Keratinocyte (primary cell): Measurements from ENCODE around the gene GJA5. TPM values are rescaled to one million over a fixed set of nuclear protein-coding genes. Genes with fewer than 3 reads are reported as not detected.
"Not testable (repeated sequence)": the region's sequence is repeated elsewhere in the genome, so short reads cannot be mapped to it uniquely, and the experiment has no call there.

Experiments
- DNase-seq: peaks from one replicate; pipeline ENCODE4 v3.0.0-alpha.2; 2011; ENCODE audit warnings: low read depth, missing footprints, low spot score
- FAIRE-seq: peaks from 2 replicates; lab custom pipeline; 2011; peaks lifted over from hg19 to GRCh38; lab: Jason Lieb, UNC
- H2AFZ ChIP-seq: 2 replicates; pipeline ENCODE4 v1.6.0; 2012; ENCODE audit warnings: low read length, control low read depth, inconsistent platforms; ENCODE audit not compliant: control insufficient read depth
- H3K27ac ChIP-seq: 2 replicates; pipeline ENCODE4 v1.5.1; 2011; ENCODE audit warnings: low read length; ENCODE audit not compliant: control insufficient read depth, insufficient read depth
- H3K27me3 ChIP-seq: 3 replicates; pipeline ENCODE4 v1.6.0; 2011; ENCODE audit warnings: low read length; ENCODE audit not compliant: control insufficient read depth, insufficient read depth; ENCODE audit errors: extremely low read depth
- H3K36me3 ChIP-seq, 2 experiments: 2 replicates in 1 of 2; 3 replicates in 1 of 2; pipeline ENCODE4 v1.5.1; 2011; ENCODE audit warnings: low read length in 2 of 2, mild to moderate bottlenecking in 1 of 2; ENCODE audit not compliant: control insufficient read depth in 2 of 2, insufficient read depth in 2 of 2; ENCODE audit errors: extremely low read depth in 1 of 2
- H3K4me1 ChIP-seq: 3 replicates; pipeline ENCODE4 v1.5.1; 2011; ENCODE audit warnings: low read length; ENCODE audit not compliant: control insufficient read depth, insufficient read depth; ENCODE audit errors: extremely low read depth
- H3K4me2 ChIP-seq: 3 replicates; pipeline ENCODE4 v1.6.0; 2011; ENCODE audit warnings: low read depth, low read length; ENCODE audit not compliant: control insufficient read depth, insufficient read depth; ENCODE audit errors: extremely low read depth
- H3K4me3 ChIP-seq, 3 experiments: fragments of 200-600 bp in 1 of 3; sonication (generic) in 1 of 3; 2 replicates in 2 of 3; 3 replicates in 1 of 3; pipeline ENCODE4 v1.5.1; 2011 to 2016; ENCODE audit warnings: low read length in 3 of 3, mild to moderate bottlenecking in 3 of 3, control low read depth in 2 of 3, inconsistent platforms in 1 of 3, low read depth in 1 of 3, mixed read lengths in 1 of 3, mixed run types in 1 of 3, moderate library complexity in 1 of 3; ENCODE audit not compliant: control insufficient read depth in 2 of 3, insufficient read depth in 2 of 3; ENCODE audit errors: extremely low read depth in 1 of 3
- H3K79me2 ChIP-seq: 2 replicates; pipeline ENCODE4 v1.6.0; 2012; ENCODE audit warnings: low read length; ENCODE audit not compliant: control insufficient read depth, insufficient read depth
- H3K9ac ChIP-seq: 3 replicates; pipeline ENCODE4 v1.6.0; 2011; ENCODE audit warnings: low read length; ENCODE audit not compliant: control insufficient read depth, insufficient read depth; ENCODE audit errors: extremely low read depth
- H3K9me1 ChIP-seq: 3 replicates; pipeline ENCODE4 v1.6.0; 2011; ENCODE audit warnings: low read length; ENCODE audit not compliant: control insufficient read depth, insufficient read depth; ENCODE audit errors: extremely low read depth
- H3K9me3 ChIP-seq: 2 replicates; pipeline ENCODE4 v1.5.1; 2012; ENCODE audit warnings: low read depth, low read length; ENCODE audit not compliant: control insufficient read depth
- H4K20me1 ChIP-seq: 3 replicates; pipeline ENCODE4 v1.6.0; 2011; ENCODE audit warnings: low read length; ENCODE audit not compliant: control insufficient read depth, insufficient read depth; ENCODE audit errors: extremely low read depth
- EZH2 ChIP-seq: IDR thresholded peaks from one replicate; pipeline ENCODE4 v1.6.1; 2012; ENCODE audit warnings: inconsistent platforms, mild to moderate bottlenecking, low read length, moderate library complexity
- dilution Hi-C: fragments of 300-500 bp; cut with MboI; formaldehyde crosslinking; loops from one replicate; pipeline ENCODE4 v1.7.0; 2020; ENCODE audit warnings: low sequenced_read_pairs; ENCODE audit not compliant: extremely low pct_ligation_motif_present
- polyA plus RNA-seq, 5 experiments: library from polyadenylated mRNA; depleted of rRNA in 3 of 5; stranded (reverse) in 3 of 5; stranded (forward) in 1 of 5; unstranded in 1 of 5; fragments of >200 nt; gene quantifications; 1 replicate in 1 of 5; 2 replicates in 3 of 5; 3 replicates in 1 of 5; pipeline versions ENCODE4 v1.2.1 to v1.2.3, GENCODE V29; 2011 to 2012; ENCODE audit warnings: missing spikeins in 2 of 5, low read depth in 1 of 5, low replicate concordance in 1 of 5
- TF ChIP-seq, protein P1 (sequence below), 3 experiments: IDR thresholded peaks in 1 of 3; conservative IDR thresholded peaks in 1 of 3; optimal IDR thresholded peaks in 1 of 3; 2 replicates in 2 of 3; 3 replicates in 1 of 3; pipeline versions ENCODE3 to v1.5.1; 2011; ENCODE audit warnings: low read length in 3 of 3, mild to moderate bottlenecking in 3 of 3, moderate library complexity in 2 of 3, control low read depth in 1 of 3, inconsistent platforms in 1 of 3; ENCODE audit not compliant: insufficient read depth in 2 of 3; ENCODE audit errors: extremely low read depth in 1 of 3

The GJA5 gene
- polyA plus RNA-seq, 1 donor (not counting 4 experiments of a cell fraction or from before 2014, with no cell fraction given) = 44.0 TPM

DNA sequence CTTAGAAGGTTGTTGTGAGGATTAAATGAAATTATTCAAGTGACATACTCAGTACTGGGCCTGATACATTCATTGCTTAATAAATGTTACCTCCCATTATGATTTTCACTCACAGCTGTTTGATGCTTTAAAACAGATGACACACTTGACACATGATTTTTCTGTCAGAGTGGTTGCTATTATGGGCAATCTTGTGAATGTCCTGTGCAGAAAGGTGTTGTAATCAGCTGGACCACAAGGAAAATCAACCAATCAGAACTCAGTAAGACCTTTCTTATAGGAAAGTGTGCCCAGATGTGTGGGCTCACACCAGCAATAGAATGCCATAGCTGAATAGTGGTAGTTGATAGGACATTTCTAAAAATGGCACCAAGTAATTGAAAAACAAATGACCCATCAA lies 23.5 kb downstream of the GJA5 start:
- H3K4me2 ChIP-seq = no peak overlapping the region

DNA sequence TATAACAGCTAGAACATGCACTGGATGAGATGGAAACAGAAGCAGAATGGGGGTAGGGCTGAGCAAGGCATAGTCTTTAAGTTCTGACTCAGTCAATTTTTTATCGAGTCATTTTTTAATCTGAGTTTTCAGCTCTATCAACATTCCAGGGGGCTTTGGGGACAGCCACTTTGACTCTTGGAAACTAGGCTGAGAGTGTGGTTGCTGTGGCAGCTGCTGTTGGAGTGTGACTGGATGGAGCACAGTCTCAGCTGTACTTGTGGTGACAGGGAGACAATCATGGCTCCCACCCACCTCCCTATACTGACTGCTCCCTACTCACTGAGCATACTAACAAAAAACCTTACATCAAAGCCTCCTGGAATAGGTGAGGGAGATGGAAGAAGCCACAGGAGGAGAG lies 25.0 kb downstream of the GJA5 start:
- H4K20me1 ChIP-seq = no peaks in the 10 kb centered on the region
- H2AFZ ChIP-seq = no peak overlapping the region
- TF ChIP-seq EZH2 = no peak
- TF ChIP-seq, protein P1, sequence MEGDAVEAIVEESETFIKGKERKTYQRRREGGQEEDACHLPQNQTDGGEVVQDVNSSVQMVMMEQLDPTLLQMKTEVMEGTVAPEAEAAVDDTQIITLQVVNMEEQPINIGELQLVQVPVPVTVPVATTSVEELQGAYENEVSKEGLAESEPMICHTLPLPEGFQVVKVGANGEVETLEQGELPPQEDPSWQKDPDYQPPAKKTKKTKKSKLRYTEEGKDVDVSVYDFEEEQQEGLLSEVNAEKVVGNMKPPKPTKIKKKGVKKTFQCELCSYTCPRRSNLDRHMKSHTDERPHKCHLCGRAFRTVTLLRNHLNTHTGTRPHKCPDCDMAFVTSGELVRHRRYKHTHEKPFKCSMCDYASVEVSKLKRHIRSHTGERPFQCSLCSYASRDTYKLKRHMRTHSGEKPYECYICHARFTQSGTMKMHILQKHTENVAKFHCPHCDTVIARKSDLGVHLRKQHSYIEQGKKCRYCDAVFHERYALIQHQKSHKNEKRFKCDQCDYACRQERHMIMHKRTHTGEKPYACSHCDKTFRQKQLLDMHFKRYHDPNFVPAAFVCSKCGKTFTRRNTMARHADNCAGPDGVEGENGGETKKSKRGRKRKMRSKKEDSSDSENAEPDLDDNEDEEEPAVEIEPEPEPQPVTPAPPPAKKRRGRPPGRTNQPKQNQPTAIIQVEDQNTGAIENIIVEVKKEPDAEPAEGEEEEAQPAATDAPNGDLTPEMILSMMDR (optimal IDR thresholded peaks at IDR 0.05 in 1 of 3, IDR thresholded peaks at IDR 0.05 in 1 of 3, conservative IDR thresholded peaks at IDR 0.05 in 1 of 3; ENCODE audit: extremely low read depth in 1 of 3, insufficient read depth in 2 of 3, low read length in 3 of 3) = no peak
- H3K4me2 ChIP-seq = no peak overlapping the region
- no peak for DNase-seq
- no peaks in the 10 kb centered on the region for H3K9me3 ChIP-seq
- dilution Hi-C loops = loop anchor here (25.0 kb wide), 1 partner anchor 152 kb away; no protein-coding TSS in a partner anchor
- H3K9ac ChIP-seq = no peak overlapping the region
- H3K27ac ChIP-seq = no peak overlapping the region
- no peaks in the 10 kb centered on the region for H3K4me1 ChIP-seq
- no peaks in the 10 kb centered on the region for H3K36me3 ChIP-seq
- no peaks in the 10 kb centered on the region for H3K9me1 ChIP-seq
- no peaks in the 10 kb centered on the region for H3K79me2 ChIP-seq
- FAIRE-seq = no peak
- no peak overlapping the region for H3K4me3 ChIP-seq
- no peaks in the 10 kb centered on the region for H3K27me3 ChIP-seq

More for the DNA sequence above, 23.5 kb downstream of the GJA5 start:
- FAIRE-seq (no peak), DNase-seq (no peak)
- H3K27ac ChIP-seq = no peak overlapping the region
- H3K79me2 ChIP-seq = no peaks in the 10 kb centered on the region
- no peak overlapping the region for H3K9ac ChIP-seq
- no peaks in the 10 kb centered on the region for H3K4me1 ChIP-seq
- H3K9me3 ChIP-seq = no peaks in the 10 kb centered on the region
- H4K20me1 ChIP-seq = no peaks in the 10 kb centered on the region
- dilution Hi-C loops = loop anchor here (25.0 kb wide), 1 partner anchor 150 kb away; no protein-coding TSS in a partner anchor
- no peaks in the 10 kb centered on the region for H3K27me3 ChIP-seq
- no peaks in the 10 kb centered on the region for H3K9me1 ChIP-seq
- H3K4me3 ChIP-seq = no peak overlapping the region
- TF ChIP-seq EZH2 = no peak
- TF ChIP-seq, protein P1 (optimal IDR thresholded peaks at IDR 0.05 in 1 of 3, IDR thresholded peaks at IDR 0.05 in 1 of 3, conservative IDR thresholded peaks at IDR 0.05 in 1 of 3; ENCODE audit: extremely low read depth in 1 of 3, insufficient read depth in 2 of 3, low read length in 3 of 3) = no peak
- no peak overlapping the region for H2AFZ ChIP-seq
- H3K36me3 ChIP-seq = no peaks in the 10 kb centered on the region

DNA sequence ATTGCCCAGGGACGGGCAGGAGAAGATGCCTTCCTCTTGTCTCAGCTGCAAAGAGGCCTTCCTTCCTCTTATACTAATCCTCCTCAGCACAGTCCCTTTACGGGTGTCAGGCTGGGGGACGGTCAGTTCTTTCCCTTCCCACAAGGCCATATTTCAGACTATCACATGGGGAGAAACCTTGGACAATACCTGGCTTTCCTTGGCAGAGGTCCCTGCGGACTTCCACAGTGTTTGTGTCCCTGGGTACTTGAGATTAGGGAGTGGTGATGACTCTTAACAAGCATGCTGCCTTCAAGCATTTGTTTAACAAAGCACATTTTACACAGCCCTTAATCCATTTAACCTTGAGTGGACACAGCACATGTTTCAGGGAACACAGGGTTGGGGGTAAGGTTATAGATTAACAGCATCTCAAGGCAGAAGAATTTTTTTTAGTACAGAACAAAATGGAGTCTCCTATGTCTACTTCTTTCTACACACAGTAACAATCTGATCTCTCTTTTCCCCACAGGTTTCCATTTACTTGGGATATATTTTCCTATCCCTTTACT lies 26.0 kb downstream of the GJA5 start:
- H3K36me3 ChIP-seq, FAIRE-seq, H3K4me2 ChIP-seq, H3K4me1 ChIP-seq, H3K27me3 ChIP-seq, H3K9ac ChIP-seq, H4K20me1 ChIP-seq, H3K79me2 ChIP-seq, DNase-seq, H3K9me3 ChIP-seq, H2AFZ ChIP-seq, H3K4me3 ChIP-seq, H3K27ac ChIP-seq, H3K9me1 ChIP-seq: not testable (repeated sequence)
- dilution Hi-C loops = loop anchor here (25.0 kb wide), 1 partner anchor 153 kb away; no protein-coding TSS in a partner anchor
